Liver (tissue), 3 donors: ENCODE measurements around the gene LATS2.

Experiments used
- CTCF ChIP-seq: fragments of 150-350 bp; IDR thresholded peaks from 2 replicates; pipeline ENCODE4 v1.5.1; 2017; ENCODE audit warnings: improper control_type of control experiment, low read depth, low read length; ENCODE audit not compliant: missing input control
- GABPA ChIP-seq, 2 donors: IDR thresholded peaks in 1 of 2; conservative IDR thresholded peaks in 1 of 2; 2 replicates each; pipeline ENCODE4 v1.6.1; 2016; ENCODE audit warnings: antibody characterized with exemption in 2 of 2, mild to moderate bottlenecking in 1 of 2, moderate library complexity in 1 of 2
- HNF4G ChIP-seq: IDR thresholded peaks from 2 replicates; pipeline ENCODE4 v1.6.1; 2016; ENCODE audit warnings: antibody characterized with exemption
- JUND ChIP-seq, 2 donors: IDR thresholded peaks; 2 replicates each; pipeline ENCODE4 v1.6.1; 2016; ENCODE audit warnings: antibody characterized with exemption in 2 of 2
- MAX ChIP-seq: IDR thresholded peaks from 2 replicates; pipeline ENCODE4 v1.6.1; 2016; ENCODE audit warnings: antibody characterized with exemption
- RAD21 ChIP-seq, 2 donors: IDR thresholded peaks; 2 replicates each; pipeline ENCODE4 v1.6.1; 2016; ENCODE audit warnings: antibody characterized with exemption in 2 of 2, mild to moderate bottlenecking in 2 of 2
- REST ChIP-seq: IDR thresholded peaks from 2 replicates; pipeline ENCODE4 v1.6.1; 2016; ENCODE audit warnings: antibody characterized with exemption, mild to moderate bottlenecking
- SP1 ChIP-seq: IDR thresholded peaks from 2 replicates; pipeline ENCODE4 v1.6.1; 2018; ENCODE audit warnings: antibody characterized with exemption, mild to moderate bottlenecking
- TAF1 ChIP-seq: conservative IDR thresholded peaks from 2 replicates; pipeline ENCODE4 v1.6.1; 2016; ENCODE audit warnings: antibody characterized with exemption, mild to moderate bottlenecking
- YY1 ChIP-seq: IDR thresholded peaks from 2 replicates; pipeline ENCODE4 v1.6.1; 2016; ENCODE audit warnings: antibody characterized with exemption, mild to moderate bottlenecking
- donor health status: healthy.
- donor health status: healthy.

GRCh38 chr13:21100994-21101757 lies 39.8 kb upstream of the LATS2 start:
- TF ChIP-seq CTCF (no peak), RAD21 (IDR thresholded peaks at IDR 0.05) (no peak), MAX (no peak), SP1 (no peak), GABPA (IDR thresholded peaks at IDR 0.05 in 1 of 2, conservative IDR thresholded peaks at IDR 0.05 in 1 of 2) (no peak), TAF1 (no peak), YY1 (no peak), JUND (IDR thresholded peaks at IDR 0.05) (no peak), REST (no peak), HNF4G (no peak)
